SKM-1 treated with dmso at 0.1 percent for 144 hours (cell line): ENCODE measurements around the gene DARS1.
"Not testable (repeated sequence)": the region's sequence is repeated elsewhere in the genome, so short reads cannot be mapped to it uniquely, and the experiment has no call there.

Experiments
- DNase-seq: peaks from one replicate; lab custom pipeline; 2025; ENCODE audit not compliant: unreplicated experiment; lab: John Stamatoyannopoulos, UW

DARS1 gene

DNA sequence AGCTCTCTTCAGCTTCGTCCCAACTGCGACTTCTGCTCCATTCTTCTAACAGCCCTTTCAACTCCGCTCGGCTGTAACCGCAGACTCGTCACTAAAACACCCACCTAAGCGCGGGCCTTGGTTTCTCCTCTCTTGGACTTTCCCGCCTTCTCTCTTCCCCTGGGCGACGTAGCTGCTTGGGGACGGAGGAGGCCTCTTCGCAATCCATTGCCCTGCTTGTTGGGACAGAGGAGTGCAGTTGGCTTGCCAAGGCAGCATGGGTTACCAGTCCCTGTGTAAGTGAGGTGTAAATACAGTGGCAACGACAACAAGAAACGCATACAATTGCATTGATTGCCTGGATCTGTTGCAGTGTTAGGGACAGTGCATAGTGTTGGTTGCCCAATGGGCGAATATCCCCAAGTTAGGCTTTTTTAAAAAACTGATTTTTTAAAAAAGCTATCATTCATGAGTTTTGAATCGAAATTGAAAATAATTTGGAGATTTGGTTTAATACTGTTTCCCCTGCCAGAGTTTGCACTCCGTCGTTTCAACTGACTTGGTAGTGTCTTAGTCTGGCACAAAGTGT lies 484 bp upstream of the DARS1 start:
- DNase-seq: peak; percentile 99

DNA sequence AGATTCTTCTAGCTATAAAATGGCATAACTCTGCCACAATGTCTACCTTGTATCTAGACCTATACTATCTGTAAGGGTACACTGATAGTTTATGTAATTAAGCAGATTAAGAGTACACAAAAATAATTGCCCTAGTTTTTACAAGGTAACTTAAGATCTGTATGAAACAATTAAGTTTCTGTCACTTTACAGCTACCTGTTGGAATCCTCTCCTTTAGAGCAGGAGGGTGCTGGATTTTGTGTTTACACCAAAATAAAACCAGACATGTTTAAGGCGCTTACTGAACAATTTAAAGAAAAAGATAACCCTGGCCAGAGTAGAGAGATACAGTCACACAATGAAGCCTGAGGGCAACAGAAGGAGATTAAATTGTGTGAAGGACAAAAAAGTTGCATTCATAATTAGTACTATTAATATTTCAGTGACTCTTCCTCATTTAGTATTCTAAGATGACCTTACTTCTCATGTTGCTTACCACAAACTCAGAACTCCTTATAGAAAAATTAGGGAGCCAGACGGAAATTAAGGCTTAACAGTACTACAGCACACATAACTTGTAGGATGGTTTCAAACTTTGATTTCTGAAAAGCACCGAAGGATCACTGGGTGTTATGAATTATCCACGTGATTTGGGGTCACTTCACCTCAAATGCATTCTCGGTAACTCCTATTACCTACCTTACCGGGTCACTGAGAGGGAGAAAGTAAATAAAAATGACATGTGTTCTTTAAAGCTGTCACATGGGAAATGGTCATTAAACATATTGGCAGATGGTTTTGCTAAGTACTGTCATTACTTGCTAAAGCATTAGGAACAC lies 1.0 kb downstream of the DARS1 start:
- DNase-seq: no peak

- DNase-seq: no peak
These were observed 4.9 kb downstream of the DARS1 start for GRCh38 chr2:135980434-135981079.

GRCh38 chr2:135975702-135976101 lies 9.7 kb downstream of the DARS1 start:
- DNase-seq: no peak

- DNase-seq: no peak
These were observed 11.4 kb downstream of the DARS1 start for GRCh38 chr2:135974036-135974435.

- no peak for DNase-seq
These were observed 15.6 kb downstream of the DARS1 start for GRCh38 chr2:135969655-135970387.

- no peak for DNase-seq
These were observed 19.7 kb downstream of the DARS1 start for GRCh38 chr2:135965756-135966155.

DNA sequence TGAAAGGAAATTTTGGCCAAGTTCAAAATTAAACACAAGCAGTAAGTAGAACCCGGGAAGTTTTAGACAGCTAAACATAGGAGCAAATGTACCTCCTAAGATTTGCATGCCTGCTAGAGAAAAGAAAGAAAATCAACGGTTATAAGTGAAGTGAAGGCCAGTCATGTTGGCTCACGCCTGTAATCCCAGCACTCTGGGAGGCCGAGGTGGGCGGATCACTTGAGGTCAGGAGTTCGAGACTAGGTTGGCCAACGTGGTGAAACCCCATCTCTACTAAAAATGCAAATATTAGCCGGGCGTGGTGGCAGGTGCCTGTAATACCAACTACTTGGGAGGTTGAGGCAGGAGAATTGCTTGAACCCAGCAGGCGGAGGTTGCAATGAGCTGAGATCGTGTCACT lies 21.0 kb downstream of the DARS1 start:
- DNase-seq: not testable (repeated sequence)

DNA sequence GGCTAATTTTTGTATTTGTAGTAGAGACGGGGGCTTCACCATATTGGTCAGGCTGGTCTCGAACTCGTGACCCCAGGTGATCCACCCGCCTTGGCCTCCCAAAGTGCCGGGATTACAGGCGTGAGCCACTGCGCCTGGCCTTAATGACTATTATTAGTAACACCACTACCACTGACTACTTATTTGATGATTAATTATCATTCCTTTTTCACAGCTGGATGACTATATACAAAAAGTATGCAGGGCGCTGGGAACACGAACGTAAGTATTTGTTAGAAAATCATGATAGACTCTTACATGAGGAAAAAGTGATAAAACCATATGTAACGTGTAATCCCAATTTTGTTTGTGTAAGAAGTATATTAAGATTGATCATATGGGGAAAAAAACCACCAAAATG lies 21.6 kb downstream of the DARS1 start:
- DNase-seq: no peak

- DNase-seq: no peak
These were observed 22.9 kb downstream of the DARS1 start for GRCh38 chr2:135962366-135963123.

GRCh38 chr2:135960656-135961551 lies 24.5 kb downstream of the DARS1 start:
- DNase-seq: no peak

GRCh38 chr2:135960150-135960549 lies 25.3 kb downstream of the DARS1 start:
- no peak for DNase-seq

- DNase-seq: not testable (repeated sequence)
These were observed 26.5 kb downstream of the DARS1 start for GRCh38 chr2:135958927-135959326.

DNA sequence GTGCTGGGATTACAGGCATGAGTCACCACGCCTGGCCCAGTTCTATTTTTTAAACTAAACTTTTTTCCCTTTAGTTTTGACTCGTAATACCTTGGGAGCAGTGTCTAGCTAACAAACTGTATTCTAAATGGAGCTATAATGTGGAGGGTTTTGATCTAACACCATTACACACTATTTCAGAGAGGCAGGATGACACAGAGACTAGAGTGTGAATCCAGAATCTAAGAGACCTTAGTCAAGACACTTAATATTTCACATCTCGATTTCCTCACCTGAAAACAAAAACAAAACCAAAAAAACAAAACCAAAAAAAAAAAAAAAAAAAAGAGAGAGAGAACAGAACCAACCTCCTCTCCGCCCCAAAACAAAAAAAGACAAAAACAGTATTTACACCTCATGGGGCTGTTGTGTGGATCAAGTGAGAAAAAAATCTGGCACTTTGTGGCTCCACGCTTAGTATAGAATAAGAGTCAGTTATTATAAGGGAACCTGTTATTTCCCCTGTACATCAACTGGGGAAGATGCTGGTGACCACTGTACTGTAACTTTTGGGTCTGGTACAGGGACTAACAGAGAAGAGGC lies 31.3 kb downstream of the DARS1 start:
- no peak for DNase-seq

- no peak for DNase-seq
These were observed 32.5 kb downstream of the DARS1 start for GRCh38 chr2:135952891-135953290.

GRCh38 chr2:135951041-135951583 lies 34.3 kb downstream of the DARS1 start:
- DNase-seq: no peak

- DNase-seq: no peak
These were observed 35.8 kb downstream of the DARS1 start for GRCh38 chr2:135949451-135950234.

DNA sequence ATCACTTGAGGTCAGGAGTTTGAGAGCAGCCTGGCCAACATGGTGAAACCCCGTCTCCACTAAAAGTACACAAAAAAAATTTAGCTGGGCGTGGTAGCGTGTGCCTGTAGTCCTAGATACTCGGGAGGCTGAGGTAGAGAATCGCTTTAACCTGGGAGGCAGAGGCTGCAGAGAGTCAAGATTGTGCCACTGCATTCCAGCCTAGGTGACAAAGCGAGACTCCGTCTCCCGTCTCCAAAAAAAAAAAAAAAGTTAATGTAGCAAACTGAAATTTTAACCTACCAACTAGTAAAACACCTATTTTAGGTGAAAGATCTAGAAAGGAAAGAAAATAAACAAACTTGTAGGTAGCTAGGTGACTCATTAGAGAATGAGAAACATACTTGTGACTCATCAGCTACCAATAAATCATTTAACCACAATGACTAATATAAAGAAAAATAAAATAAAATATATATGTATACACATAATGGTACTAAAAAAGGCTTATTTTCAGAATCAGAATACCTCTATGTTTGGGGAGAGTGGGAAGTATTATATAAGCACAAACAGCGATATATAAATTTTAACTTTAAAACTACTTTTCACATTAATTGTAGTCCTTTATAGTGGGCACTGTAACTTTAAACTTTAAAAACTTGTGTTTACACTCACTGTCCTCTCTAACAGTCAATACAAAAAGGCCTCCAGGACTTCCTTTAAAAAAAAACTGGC lies 36.6 kb downstream of the DARS1 start:
- no peak for DNase-seq
